Ovary (tissue), 3 donors: Measurements from ENCODE around the gene COL18A1.
"Not testable (repeated sequence)": the region's sequence is repeated elsewhere in the genome, so short reads cannot be mapped to it uniquely, and the experiment has no call there.

Experiments
- CTCF ChIP-seq, 3 donors: fragments of 450-650 bp in 2 of 3; fragments of 200-600 bp in 1 of 3; IDR thresholded peaks; one replicate each; pipeline versions ENCODE4 v1.5.1 to v1.8.0; 2016 to 2022; ENCODE audit warnings: antibody characterized with exemption in 3 of 3, mild to moderate bottlenecking in 1 of 3
- POLR2A ChIP-seq: fragments of 450-650 bp; IDR thresholded peaks from one replicate; pipeline ENCODE4 v1.6.1; 2017; ENCODE audit warnings: antibody characterized with exemption, mild to moderate bottlenecking, moderate library complexity
- donor health status: DM: no; HTN: no; CAD: no.

DNA sequence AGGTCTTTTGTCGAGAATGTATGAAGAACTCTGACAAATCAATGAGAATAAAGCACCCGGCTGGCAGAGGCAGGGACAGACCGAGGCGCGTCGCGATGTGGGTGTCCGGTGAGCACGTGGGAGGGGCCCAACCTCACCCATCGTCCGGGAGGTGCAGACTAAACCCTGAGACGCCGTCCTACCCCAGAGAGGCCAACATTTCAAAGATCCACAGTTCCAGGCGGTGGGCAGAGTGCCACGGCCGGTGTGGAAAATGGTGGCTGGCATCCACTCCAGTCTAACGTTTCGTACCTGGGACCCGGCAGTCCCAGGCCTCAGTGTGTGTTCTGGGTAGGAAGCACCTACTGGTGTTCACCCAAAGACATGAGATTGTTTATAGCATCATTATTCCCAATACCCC, 41.7 kb upstream of the COL18A1 start:
- TF ChIP-seq POLR2A; CTCF (IDR thresholded peaks at IDR 0.05): not testable (repeated sequence)
